ENCODE results near the gene BRD8. TPM values are rescaled to one million over a fixed set of nuclear protein-coding genes. Genes with fewer than 3 reads are reported as not detected.

The BRD8 gene
- total and polyA plus RNA-seq, 2 experiments from 2014 or later = 45.8 to 117 TPM

DNA sequence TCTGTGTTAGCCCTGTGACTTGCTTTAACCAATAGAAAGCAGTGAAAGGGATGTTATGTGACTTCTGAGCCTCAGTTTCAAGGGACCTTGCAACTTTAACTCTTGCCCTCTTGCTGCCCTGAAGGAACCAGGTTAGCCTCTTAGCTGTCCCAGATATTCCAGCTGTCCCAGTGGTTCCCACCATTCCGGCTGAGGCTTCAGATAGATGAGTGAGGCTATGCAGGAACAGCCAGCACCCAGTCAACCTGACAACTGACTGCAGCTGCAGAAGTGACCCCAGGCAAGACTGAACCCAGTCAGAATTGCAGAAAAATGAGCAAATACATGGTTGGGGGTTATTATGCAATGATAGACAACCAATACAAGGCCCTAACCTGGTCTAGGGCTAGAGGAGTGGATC is 45.1 kb upstream of the BRD8 start (continued):
- TF ChIP-seq, protein P1, sequence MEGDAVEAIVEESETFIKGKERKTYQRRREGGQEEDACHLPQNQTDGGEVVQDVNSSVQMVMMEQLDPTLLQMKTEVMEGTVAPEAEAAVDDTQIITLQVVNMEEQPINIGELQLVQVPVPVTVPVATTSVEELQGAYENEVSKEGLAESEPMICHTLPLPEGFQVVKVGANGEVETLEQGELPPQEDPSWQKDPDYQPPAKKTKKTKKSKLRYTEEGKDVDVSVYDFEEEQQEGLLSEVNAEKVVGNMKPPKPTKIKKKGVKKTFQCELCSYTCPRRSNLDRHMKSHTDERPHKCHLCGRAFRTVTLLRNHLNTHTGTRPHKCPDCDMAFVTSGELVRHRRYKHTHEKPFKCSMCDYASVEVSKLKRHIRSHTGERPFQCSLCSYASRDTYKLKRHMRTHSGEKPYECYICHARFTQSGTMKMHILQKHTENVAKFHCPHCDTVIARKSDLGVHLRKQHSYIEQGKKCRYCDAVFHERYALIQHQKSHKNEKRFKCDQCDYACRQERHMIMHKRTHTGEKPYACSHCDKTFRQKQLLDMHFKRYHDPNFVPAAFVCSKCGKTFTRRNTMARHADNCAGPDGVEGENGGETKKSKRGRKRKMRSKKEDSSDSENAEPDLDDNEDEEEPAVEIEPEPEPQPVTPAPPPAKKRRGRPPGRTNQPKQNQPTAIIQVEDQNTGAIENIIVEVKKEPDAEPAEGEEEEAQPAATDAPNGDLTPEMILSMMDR (conservative IDR thresholded peaks at IDR 0.05; ENCODE audit: low read depth in 2 of 2) = no peak
- TF ChIP-seq CREB1 (CRISPR knock-in tag; IDR thresholded peaks at IDR 0.05; ENCODE audit: low read depth) = no peak

DNA sequence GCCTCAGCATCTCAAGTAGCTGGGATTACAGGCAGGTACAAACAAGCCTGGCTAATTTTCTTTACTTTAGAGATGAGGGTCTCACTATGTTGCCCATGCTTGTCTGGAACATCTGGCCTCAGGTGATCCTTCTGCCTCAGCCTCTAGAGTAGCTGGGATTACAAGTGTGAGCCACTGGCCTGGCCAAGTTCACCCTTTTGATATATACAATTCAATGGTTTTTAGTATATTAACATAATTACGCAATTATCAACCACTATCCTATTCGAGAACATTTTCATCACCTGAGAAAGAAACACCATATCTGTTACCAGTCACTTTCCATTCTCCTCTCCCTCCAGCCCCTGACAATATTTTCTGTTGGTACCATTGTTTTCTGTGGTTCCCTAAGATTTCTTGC is 38.4 kb upstream of the BRD8 start:
- peaks cover 25% of the 10 kb centered on the region; the same call in 2 of the 3 replicates for H3K9me3 Mint-ChIP-seq
- H3K36me3 ChIP-seq (ENCODE audit: insufficient read depth) = no peaks in the 10 kb centered on the region
- H3K4me3 Mint-ChIP-seq = no peak overlapping the region
- no peak overlapping the region for H3K27ac Mint-ChIP-seq
- peaks cover 12% of the 10 kb centered on the region for H3K27me3 Mint-ChIP-seq (ENCODE audit: insufficient read depth, low read depth, poor library complexity)
- H3K4me1 Mint-ChIP-seq = peaks cover 4% of the 10 kb centered on the region; the same call in 2 of the 3 replicates
- no peaks in the 10 kb centered on the region for H3K36me3 Mint-ChIP-seq (ENCODE audit: low read depth)
- H2AFZ ChIP-seq = no peak overlapping the region
- no peak overlapping the region for H3K4me2 ChIP-seq
- no peaks in the 10 kb centered on the region for H3K27me3 ChIP-seq (ENCODE audit: insufficient read depth)
- H3K4me1 ChIP-seq (ENCODE audit: insufficient read depth) = peaks cover 5% of the 10 kb centered on the region; the same call in 1 of the 2 replicates
- no peak overlapping the region for H3K27ac ChIP-seq (ENCODE audit: low read depth)
- H3K79me2 ChIP-seq (replicated peaks; ENCODE audit: insufficient read depth) = peaks cover 12% of the 10 kb centered on the region
- H3K9me2 ChIP-seq (ENCODE audit: insufficient read depth) = no peaks in the 10 kb centered on the region; the same call in 1 of the 2 replicates
- H3K4me3 ChIP-seq = no peak overlapping the region
- no peaks in the 10 kb centered on the region for H4K20me1 ChIP-seq (replicated peaks; ENCODE audit: insufficient read depth)
- DNase-seq (ENCODE audit: low spot score) (no peak), ATAC-seq (no peak)
- no peaks in the 10 kb centered on the region for H3F3A ChIP-seq (replicated peaks; ENCODE audit: low read depth)
- TF ChIP-seq CREB1 (CRISPR knock-in tag; IDR thresholded peaks at IDR 0.05; ENCODE audit: low read depth) (no peak), POLR2AphosphoS5 (IDR thresholded peaks at IDR 0.05; ENCODE audit: low read depth) (no peak), STAT1 (IDR thresholded peaks at IDR 0.05; ENCODE audit: unreplicated experiment) (no peak), EZH2phosphoT487 (IDR thresholded peaks at IDR 0.05; ENCODE audit: unreplicated experiment) (no peak), NANOG (IDR thresholded peaks at IDR 0.05; ENCODE audit: borderline replicate concordance) (no peak), ZNF114 (CRISPR knock-in tag; IDR thresholded peaks at IDR 0.05) (no peak), JUNB (IDR thresholded peaks at IDR 0.05; ENCODE audit: unreplicated experiment) (no peak)
- TF ChIP-seq, protein P2, sequence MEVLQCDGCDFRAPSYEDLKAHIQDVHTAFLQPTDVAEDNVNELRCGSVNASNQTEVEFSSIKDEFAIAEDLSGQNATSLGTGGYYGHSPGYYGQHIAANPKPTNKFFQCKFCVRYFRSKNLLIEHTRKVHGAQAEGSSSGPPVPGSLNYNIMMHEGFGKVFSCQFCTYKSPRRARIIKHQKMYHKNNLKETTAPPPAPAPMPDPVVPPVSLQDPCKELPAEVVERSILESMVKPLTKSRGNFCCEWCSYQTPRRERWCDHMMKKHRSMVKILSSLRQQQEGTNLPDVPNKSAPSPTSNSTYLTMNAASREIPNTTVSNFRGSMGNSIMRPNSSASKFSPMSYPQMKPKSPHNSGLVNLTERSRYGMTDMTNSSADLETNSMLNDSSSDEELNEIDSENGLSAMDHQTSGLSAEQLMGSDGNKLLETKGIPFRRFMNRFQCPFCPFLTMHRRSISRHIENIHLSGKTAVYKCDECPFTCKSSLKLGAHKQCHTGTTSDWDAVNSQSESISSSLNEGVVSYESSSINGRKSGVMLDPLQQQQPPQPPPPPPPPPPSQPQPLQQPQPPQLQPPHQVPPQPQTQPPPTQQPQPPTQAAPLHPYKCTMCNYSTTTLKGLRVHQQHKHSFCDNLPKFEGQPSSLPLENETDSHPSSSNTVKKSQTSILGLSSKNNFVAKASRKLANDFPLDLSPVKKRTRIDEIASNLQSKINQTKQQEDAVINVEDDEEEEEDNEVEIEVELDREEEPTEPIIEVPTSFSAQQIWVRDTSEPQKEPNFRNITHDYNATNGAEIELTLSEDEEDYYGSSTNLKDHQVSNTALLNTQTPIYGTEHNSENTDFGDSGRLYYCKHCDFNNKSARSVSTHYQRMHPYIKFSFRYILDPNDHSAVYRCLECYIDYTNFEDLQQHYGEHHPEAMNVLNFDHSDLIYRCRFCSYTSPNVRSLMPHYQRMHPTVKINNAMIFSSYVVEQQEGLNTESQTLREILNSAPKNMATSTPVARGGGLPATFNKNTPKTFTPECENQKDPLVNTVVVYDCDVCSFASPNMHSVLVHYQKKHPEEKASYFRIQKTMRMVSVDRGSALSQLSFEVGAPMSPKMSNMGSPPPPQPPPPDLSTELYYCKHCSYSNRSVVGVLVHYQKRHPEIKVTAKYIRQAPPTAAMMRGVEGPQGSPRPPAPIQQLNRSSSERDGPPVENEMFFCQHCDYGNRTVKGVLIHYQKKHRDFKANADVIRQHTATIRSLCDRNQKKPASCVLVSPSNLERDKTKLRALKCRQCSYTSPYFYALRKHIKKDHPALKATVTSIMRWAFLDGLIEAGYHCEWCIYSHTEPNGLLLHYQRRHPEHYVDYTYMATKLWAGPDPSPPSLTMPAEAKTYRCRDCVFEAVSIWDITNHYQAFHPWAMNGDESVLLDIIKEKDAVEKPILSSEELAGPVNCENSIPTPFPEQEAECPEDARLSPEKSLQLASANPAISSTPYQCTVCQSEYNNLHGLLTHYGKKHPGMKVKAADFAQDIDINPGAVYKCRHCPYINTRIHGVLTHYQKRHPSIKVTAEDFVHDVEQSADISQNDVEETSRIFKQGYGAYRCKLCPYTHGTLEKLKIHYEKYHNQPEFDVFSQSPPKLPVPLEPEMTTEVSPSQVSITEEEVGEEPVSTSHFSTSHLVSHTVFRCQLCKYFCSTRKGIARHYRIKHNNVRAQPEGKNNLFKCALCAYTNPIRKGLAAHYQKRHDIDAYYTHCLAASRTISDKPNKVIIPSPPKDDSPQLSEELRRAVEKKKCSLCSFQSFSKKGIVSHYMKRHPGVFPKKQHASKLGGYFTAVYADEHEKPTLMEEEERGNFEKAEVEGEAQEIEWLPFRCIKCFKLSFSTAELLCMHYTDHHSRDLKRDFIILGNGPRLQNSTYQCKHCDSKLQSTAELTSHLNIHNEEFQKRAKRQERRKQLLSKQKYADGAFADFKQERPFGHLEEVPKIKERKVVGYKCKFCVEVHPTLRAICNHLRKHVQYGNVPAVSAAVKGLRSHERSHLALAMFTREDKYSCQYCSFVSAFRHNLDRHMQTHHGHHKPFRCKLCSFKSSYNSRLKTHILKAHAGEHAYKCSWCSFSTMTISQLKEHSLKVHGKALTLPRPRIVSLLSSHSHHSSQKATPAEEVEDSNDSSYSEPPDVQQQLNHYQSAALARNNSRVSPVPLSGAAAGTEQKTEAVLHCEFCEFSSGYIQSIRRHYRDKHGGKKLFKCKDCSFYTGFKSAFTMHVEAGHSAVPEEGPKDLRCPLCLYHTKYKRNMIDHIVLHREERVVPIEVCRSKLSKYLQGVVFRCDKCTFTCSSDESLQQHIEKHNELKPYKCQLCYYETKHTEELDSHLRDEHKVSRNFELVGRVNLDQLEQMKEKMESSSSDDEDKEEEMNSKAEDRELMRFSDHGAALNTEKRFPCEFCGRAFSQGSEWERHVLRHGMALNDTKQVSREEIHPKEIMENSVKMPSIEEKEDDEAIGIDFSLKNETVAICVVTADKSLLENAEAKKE (CRISPR knock-in tag; IDR thresholded peaks at IDR 0.05) = no peak
- TF ChIP-seq, protein P1 (conservative IDR thresholded peaks at IDR 0.05; ENCODE audit: low read depth in 2 of 2) = no peak
- TF ChIP-seq, protein P3, sequence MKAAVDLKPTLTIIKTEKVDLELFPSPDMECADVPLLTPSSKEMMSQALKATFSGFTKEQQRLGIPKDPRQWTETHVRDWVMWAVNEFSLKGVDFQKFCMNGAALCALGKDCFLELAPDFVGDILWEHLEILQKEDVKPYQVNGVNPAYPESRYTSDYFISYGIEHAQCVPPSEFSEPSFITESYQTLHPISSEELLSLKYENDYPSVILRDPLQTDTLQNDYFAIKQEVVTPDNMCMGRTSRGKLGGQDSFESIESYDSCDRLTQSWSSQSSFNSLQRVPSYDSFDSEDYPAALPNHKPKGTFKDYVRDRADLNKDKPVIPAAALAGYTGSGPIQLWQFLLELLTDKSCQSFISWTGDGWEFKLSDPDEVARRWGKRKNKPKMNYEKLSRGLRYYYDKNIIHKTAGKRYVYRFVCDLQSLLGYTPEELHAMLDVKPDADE (IDR thresholded peaks at IDR 0.05) = no peak
